GM18868 (cell line): ENCODE measurements around the gene TMEM169.

ENCODE experiments used
- ATAC-seq: cut with Tn5 transposase; IDR thresholded peaks from one replicate; pipeline ENCODE4 v1.9.1; 2021; ENCODE audit warnings: mild to moderate bottlenecking, moderate library complexity; ENCODE audit not compliant: unreplicated experiment

The TMEM169 gene

DNA sequence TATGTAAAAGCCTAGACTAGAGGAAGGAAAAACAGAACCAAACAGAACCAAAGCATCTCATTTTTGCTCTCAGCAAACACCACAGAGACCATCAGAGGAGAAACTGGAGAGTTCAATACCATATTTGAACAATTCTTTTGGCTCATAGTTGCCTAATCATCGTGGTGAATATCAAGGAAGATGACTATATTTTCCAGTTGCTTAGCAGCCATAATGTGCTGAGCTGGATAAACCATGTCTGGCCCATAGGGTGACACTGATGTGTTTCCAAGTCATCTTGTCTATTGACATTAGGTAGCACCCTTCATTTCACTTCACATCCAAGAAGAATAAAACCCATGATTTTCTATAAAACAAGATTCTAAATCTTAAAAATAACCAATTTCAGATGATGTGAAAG lies 21.5 kb downstream of the TMEM169 start:
- no peak for ATAC-seq

DNA sequence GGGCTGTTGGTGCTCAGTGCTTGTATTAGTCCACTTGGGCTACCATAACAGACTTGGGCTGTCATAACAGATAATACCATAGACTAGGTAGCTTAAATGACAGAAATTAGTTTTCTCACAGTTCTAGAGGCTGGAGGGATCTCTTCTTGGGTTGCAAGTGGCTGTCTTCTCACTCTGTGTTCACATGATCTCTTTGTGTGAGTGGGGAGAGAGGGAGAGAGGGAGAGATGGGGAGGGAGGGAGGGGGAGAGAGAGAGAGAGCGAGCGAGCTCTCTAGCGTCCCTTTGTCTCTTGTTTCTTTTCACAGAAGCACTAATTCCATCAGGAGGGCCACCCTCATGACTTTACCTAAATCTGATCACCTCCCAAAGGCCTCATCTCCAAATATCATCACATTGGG lies 23.0 kb downstream of the TMEM169 start:
- ATAC-seq: no peak

DNA sequence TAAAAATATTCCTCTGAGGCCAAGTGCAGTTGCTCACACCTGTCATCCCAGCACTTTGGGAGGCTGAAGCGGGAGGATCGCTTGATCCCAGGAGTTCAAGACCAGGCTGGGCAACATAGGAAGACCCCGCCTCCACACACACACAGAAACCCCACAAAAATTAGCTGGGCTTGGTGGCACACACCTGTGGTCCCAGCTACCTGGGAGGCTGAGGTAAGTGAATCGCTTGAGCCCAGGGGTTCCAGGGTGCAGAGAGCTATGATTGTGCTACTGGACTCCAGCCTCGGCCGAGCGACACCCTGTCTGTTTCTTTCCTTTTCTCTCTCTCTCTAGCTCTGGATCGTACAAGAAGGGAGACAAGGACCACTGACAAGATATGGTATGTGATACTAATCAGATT lies 25.6 kb downstream of the TMEM169 start:
- ATAC-seq: no peak

DNA sequence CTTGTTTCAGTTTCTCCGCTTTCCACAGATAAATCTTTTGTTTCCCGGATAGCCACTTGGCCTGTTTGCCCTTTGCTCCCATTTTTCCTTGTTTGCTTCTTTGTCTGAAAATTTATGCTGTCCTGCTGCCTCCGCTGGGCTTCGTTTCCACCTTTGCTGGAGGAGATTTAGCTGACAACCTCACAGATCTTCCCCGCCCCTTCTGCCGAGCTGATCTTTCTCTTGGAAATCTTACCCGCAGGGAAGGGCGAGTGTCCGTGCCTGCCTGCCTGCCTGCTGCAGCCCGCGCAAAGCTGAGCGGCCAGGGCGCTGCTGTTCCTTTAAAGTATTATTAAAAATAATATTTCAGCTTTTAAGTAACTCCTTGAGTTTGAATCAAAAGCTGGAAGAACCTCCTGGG lies 26.0 kb downstream of the TMEM169 start:
- ATAC-seq: no peak

DNA sequence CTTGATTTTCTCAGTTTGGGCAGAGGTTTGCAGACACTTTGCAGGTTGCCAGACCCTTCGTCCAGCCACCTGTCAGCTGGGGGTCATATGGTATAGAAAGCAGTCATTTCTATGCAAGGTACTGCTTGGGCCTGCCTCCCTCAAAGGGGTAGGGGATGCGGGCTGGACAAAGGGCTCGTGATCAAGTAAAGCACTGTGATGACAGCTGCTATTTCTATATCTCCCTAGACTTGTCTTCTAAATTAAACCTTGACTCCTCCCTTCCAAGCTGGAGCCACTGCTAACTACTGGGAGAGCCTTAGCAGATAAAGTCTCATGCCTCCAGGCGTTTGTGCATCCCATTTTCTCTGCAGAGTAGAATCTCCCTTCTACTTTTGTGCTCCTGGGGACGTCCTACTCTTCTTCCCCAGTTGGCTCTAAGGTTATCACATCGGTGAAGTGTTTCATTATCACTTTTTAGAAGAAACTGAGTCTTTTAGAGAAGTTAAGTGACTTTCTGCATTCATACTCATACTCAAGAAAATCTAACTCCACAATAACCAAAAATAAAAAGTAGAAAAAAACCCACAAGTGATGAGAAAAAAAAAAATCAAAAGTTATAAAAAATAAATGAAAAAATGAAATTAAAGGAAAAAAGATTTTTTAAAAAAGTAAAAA lies 26.7 kb downstream of the TMEM169 start:
- ATAC-seq: no peak

DNA sequence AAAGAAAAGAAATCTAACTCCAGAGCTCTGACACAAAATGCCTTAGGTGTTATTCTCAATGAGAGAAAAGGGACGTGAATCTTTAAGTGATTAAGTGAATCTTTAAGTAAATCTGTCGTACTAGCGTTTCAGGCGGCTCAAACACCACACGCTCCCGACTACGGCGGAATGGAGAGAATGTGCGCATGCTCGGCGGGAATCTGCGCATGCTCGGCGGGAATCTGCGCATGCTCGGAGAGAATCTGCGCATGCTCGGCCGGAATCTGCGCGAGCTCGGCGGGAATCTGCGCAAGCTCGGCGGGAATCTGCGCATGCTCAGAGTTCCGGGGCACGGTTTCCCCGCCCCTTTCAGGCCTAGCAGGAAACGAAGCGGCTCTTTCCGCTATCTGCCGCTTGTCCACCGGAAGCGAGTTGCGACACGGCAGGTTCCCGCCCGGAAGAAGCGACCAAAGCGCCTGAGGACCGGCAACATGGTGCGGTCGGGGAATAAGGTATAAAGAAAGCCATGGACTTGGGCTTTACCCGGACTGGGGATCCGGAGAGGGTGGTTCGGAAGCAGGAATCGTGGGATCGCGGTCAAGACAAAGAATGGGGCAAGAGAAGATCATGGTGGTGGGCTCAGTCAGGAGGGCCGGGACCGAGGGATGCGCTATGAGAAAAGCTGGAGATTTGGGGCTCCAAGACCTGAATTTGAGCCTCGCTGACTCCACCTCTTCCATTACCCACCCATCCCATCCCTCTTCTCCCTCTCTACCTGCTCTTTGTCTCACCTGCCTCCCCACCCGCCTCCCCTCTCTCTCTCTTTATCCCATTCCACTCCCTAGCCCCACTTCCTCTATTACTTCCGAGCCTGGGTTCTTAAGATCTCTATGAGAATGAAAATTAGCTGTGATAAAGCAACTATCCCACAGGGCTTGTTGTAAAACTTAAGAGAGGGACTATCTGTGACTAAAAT lies 27.5 kb downstream of the TMEM169 start, which contains the start of gene XRCC5:
XRCC5 (plus strand) TSS at position 382 of the 955 bp plus-strand sequence; CDS start at position 471, 89 bp downstream.
- ATAC-seq: peak; percentile 41

DNA sequence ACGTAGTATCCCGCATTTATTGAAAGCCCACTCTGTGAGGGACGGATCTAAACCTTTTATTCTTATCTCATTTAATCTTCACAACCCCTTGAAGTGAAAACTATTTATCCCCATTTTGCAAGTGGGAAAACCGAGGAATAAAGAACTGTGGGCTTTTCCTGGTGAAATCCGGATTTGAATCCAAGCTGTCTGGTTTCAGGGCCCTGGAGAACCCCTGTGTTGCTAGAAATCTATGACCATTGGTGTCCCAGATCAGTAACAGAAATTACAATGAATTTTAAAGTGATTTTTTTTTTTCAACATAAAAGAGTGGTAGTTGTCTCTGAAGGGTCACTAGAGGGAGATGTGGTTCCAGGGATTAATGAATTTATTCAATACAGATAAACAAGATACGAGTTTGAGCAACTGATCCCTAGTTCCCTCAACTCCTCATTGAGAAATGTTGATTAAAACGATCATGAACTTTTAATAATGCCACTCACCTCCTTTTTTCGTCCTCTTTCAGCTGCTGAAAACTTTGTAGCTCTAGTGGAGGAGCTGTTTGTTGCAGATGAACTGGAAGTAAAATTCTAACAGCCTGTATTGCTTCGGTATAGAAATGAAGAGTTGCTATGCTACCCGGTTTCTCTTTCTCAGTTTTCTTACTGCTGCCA lies 28.4 kb downstream of the TMEM169 start:
- no peak for ATAC-seq

DNA sequence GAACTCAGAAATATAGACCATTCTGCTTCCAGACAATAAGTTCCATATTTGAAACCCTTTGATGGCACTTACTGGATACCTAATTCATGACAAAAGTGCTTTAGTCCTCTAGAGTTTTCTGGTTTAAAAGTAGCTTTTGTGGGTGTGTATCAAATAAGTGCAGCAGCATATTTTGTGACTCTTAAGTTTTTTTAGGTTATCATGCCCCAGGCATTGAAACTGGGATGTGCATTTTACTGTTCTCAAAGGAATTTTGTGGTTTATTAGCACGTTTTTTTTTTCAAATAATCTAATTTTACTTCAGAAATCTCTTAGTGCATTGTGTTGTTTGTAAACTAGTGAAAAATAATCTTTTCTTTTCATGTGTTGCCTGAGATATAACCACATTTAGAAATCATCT lies 28.9 kb downstream of the TMEM169 start:
- ATAC-seq: no peak

DNA sequence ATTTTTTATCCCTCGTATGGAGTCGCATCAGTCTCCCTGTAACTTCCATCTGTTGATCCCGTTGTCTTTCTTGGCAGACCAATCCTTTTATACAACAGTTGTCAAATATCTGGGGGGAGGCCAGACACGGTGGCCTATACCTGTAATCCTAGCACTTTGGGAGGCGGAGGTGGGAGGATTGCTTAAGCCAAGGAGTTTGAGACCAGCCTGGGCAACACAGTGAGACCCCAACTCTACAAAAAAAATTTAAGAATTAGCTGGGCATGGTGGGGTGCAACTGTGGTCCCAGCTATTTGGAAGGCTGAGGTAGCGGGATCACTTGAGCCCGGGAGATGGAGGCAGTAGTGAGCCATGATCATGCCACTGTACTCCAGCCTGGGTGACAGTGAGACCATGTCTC lies 29.4 kb downstream of the TMEM169 start:
- no peak for ATAC-seq

DNA sequence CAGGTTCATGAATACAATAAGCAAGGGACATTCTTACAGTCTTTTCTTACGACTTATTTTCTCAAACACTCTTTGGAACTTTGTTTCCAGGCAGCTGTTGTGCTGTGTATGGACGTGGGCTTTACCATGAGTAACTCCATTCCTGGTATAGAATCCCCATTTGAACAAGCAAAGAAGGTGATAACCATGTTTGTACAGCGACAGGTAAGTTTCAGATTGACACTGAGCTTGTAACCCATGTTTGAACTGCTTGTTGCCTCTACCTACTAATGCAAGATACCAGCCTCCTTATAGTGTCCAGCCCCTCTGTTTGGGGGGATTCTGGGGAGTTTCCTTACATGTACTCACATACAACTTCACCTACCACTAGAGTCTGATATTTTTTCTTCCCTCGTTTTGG lies 31.2 kb downstream of the TMEM169 start:
- peak; percentile 16 for ATAC-seq

DNA sequence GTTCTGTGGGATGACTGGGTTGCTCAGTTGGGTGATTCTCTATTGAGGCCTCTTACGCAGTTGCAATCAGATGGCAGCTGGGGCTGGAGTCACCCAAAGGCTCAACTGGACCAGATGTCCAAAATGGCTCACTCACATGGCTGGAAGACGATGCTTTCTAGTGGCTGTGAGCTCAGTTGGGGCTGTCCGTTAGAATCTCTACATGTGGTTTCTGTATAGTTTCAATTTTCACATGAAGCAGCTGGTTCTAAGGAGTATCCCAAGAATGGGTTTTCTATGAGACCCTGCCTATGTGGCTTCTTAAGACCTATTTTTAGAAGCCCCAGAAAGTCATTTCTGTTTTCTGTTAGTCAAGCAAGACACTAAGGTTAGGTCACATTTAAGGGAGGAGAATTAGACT lies 31.9 kb downstream of the TMEM169 start:
- peak; percentile 75 for ATAC-seq

DNA sequence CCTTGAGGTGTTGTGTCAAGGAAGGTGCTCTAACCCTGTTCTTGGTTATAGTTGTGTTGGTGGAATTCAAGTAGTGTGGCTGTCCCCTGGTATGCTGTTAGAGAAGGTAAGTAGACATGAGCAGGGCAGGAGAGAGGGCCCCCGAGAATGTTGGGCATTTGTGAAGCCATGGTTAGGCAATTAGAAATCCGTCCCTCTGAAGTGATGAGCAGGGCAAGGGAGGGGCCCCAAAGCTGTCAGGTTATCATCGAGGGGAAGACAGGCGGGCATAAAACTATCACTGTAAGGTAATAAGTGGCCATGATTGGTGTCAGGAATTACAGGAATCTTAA lies 32.6 kb downstream of the TMEM169 start:
- no peak for ATAC-seq

DNA sequence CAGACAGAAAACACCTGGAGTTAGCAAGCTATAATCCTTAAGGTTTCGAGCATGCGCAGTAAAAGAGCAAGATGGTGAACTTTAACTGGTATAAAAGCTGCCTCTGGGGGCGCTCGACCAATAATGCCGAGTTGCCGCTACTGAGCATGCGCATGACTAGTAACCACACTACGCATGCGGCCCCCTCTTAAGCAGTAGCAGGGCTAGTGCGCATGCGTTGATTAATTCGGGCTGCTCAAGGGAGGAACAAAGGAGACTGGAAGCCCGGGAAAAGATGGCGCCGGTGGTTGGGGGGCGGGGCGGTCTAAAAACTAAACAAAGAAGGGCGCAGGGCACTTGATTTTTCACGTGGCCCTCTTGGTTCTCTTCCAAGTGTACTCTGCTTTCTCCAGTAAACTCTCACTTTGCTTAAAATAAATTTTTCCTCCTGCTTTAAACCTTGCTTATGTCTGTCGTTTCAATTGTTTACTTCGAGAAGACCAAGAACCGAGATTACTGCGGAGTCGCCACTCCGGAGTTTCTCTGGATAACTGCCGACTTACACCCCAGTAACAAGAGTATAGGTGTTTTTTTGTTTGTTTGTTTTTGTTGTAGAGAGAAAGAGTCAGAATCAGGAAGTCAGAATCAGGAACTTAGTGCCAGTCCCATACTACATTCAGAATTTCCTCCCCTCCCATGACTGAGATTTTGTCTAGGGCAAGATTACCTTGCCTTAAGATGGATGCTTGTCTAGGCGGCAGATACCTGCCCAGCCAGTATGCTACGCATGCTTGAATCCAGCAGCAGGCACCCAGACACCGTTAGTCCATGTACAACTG lies 33.2 kb downstream of the TMEM169 start:
- peak; percentile 31 for ATAC-seq

DNA sequence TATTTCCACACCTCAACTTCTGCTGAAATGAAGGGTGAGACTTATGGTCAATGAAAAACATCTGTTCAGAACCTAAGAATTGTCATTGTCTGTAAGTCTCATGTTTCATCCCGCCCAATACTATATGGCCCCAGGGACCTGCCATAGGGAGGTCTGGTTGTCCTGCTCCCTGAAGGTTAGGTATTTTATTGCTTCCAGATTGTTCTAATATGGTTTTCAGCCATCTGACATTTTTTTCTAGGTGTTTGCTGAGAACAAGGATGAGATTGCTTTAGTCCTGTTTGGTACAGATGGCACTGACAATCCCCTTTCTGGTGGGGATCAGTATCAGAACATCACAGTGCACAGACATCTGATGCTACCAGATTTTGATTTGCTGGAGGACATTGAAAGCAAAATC lies 34.7 kb downstream of the TMEM169 start:
- ATAC-seq: no peak

DNA sequence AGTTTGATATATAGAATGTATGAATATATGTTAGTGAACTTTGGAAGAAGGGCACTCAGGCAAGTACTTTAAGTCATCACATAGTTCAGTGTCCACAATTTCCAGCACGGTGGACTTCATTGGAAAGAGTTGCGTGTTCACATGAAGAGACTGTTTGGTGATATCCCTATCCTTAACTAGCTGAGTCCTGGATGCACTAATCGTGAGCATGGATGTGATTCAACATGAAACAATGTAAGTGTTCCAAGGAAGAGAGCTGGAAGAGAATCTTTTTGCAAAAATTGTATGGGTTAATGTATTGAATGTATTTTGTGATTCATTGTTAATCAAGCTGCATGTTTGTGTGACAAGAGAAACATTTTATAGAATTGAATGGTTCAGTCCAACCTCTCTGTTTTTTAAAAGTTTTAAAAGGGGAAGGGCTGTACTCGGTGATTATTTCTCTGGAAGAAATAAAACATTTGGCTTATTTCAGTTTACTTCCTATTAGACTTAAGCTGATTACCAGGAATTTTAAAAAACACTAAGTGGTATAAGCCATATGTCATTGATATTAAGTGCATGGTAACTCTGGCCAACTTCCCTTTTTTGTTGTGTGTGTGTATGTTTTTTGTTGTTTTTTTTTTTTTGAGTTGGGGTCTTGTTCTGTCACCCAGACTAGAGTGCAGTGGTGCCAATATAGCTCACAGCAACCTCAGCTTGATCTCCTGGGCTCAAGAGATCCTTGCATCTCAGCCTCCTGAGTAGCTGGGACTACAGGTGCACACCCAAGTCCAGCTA lies 36.0 kb downstream of the TMEM169 start:
- ATAC-seq: no peak

DNA sequence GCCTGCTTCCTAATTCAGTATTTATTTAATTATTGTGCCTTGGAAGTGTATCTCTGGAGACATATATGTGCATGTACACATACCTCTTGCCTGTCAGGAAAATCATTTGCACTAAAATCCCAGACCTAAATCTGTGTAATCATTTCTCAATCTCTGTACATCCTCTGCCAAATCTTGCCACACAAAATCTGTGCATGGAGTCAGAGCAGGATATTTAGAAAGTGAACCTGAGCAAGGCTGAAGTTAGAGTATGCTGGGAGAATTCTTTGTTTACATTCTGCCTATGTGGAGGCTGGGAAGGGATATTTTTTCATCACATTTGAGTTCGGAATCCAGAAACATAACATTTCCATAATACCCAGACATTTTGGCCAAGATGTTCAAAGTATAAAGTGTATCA lies 36.8 kb downstream of the TMEM169 start:
- no peak for ATAC-seq

DNA sequence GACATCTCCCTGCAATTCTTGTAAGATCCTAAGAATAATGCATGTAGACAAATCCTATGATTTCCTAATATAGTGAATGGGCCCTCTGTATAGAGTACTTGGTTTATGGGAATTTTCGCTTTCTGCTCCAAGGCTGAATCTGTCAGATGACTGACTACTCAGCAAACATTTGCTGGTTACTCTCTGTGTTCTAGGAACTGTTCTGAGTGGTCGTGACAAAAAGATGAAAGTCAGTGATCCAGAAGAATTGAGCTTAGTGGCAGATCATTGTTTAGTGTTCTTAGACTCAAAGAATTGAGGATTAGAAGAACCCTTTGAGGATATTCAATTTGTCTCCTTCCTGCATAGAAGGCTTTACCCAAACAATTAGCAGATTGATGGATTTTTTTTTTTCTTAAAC lies 37.4 kb downstream of the TMEM169 start:
- no peak for ATAC-seq

DNA sequence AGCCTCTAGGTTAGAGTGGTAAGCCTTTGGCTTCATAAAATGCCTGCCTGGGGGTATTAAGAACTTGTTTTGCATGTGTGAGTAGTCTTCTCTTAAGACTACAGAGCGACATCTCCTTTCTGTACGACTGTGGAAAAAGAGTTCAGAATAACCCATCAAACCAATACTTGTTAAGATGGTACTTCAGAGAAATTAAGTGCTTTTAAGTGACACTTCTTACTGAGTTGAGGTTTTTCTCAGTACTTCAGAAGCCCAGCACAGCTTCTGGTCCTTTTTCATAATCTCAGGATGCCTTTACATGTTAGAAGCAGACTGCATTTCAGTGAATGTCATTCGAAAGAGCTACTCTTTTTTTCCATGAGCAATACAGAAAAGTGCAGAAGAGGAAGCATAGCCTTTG lies 38.3 kb downstream of the TMEM169 start:
- ATAC-seq: no peak

DNA sequence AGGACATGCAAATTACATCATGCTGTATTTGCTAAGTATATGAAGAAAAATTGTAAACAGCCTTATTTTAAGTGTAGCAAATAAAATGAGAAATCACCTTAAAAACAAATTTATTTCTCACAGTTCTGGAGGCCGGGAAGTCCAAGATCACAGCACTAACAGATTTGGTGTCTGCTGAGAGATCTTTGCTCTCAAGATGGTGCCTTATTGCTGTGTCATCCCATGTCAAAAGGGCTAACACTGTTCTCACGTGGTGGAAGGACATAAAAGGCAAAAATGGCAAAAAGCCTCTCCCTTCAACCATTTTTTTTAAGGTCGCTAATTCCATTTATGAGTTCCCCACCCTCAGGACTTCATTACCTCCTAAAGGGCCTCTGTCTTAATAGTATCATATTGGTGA lies 39.5 kb downstream of the TMEM169 start:
- ATAC-seq: no peak

DNA sequence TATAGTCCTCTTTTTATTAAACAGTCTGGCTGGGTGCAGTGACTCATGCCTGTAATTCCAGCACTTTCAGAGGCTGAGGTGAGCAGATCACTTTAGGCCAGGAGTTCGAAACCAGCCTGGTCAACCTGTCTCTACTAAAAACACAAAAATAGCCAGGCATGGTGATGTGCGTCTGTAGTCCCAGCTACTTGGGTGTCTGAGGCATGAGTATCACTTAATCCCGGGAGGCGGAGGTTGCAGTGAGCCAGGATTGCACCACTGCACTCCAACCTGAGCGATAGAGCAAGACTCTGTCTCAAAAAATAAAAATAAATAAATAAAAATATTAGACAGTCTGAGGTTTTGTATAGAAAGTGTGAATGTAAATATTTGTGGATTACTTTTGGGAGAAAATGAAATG lies 45.2 kb downstream of the TMEM169 start:
- ATAC-seq: no peak
